Kidney (tissue), 14 donors: ENCODE results near the gene RTP3. TPM values are rescaled to one million over a fixed set of nuclear protein-coding genes. Genes with fewer than 3 reads are reported as not detected.

Experiments used
- DNase-seq, 5 donors: peaks; one replicate each; pipeline ENCODE4 v3.0.0-alpha.2; 2013 to 2020
- FAIRE-seq: peaks from 2 replicates; lab custom pipeline; 2012; peaks lifted over from hg19 to GRCh38; lab: Jason Lieb, UNC
- H3K27ac ChIP-seq, 2 donors: one replicate each; pipeline ENCODE4 v1.7.0; 2013; ENCODE audit warnings: low read depth in 2 of 2, low read length in 2 of 2, inconsistent platforms in 1 of 2
- H3K27me3 ChIP-seq: one replicate; pipeline ENCODE4 v1.7.1; 2013; ENCODE audit warnings: low read length, inconsistent platforms; ENCODE audit not compliant: control insufficient read depth, insufficient read depth
- H3K36me3 ChIP-seq, 3 donors: one replicate each; pipeline versions ENCODE4 v1.7.0 to v1.7.1; 2013; ENCODE audit warnings: low read length in 3 of 3, control low read depth in 1 of 3, inconsistent platforms in 1 of 3; ENCODE audit not compliant: insufficient read depth in 3 of 3, control insufficient read depth in 2 of 3
- H3K4me1 ChIP-seq, 3 donors: one replicate each; pipeline versions ENCODE4 v1.7.0 to v1.7.1; 2013; ENCODE audit warnings: low read length in 3 of 3, inconsistent platforms in 1 of 3, low read depth in 1 of 3; ENCODE audit not compliant: control insufficient read depth in 2 of 3, insufficient read depth in 2 of 3
- H3K4me3 ChIP-seq, 3 donors: one replicate each; pipeline versions ENCODE4 v1.7.0 to v1.8.1; 2013; ENCODE audit warnings: low read length in 3 of 3, control low read depth in 1 of 3, inconsistent platforms in 1 of 3
- H3K9ac ChIP-seq, 3 donors: one replicate each; pipeline versions ENCODE4 v1.7.0 to v1.7.1; 2013; ENCODE audit warnings: low read length in 3 of 3, control low read depth in 1 of 3, inconsistent platforms in 1 of 3
- H3K9me3 ChIP-seq, 3 donors: one replicate each; pipeline versions ENCODE4 v1.7.0 to v1.7.1; 2013; ENCODE audit warnings: low read length in 3 of 3, control low read depth in 1 of 3, inconsistent platforms in 1 of 3; ENCODE audit not compliant: control insufficient read depth in 2 of 3, insufficient read depth in 1 of 3
- CTCF ChIP-seq: IDR thresholded peaks from 3 replicates; pipeline ENCODE4 v1.5.1; 2012; ENCODE audit warnings: mild to moderate bottlenecking, moderate library complexity, borderline replicate concordance; ENCODE audit not compliant: insufficient read depth; ENCODE audit errors: extremely low read depth
- intact Hi-C: fragments of 100-400 bp; cut with DNase I; formaldehyde crosslinking; loops from one replicate; pipeline ENCODE4 v1.11.1; 2022
- polyA plus RNA-seq: library from polyadenylated mRNA; stranded (reverse); fragments of 350-450 nt; fragmentation: Illumina TruSeq; extraction: RNeasy Lipid Tissue Mini Kit (QIAGEN cat#74804); gene quantifications from one replicate; pipeline ENCODE4 v1.2.3, GENCODE V29; 2014; ENCODE audit warnings: low read depth, low replicate concordance; ENCODE audit not compliant: insufficient read depth
- total RNA-seq: library from RNA; stranded (reverse); fragmentation: NEBNext Ultra II Directional; extraction: Animal tissue kit (Norgen Biotek cat#: 25700); gene quantifications from one replicate; pipeline ENCODE4 v1.2.1, GENCODE V29; 2021
- donor health status: control.
- donor health status: control.
- donor health status: control.
- donor health status: control.
- donor health status: control.
- donor health status: DM: yes; HTN: yes; CAD: no.
- donor health status: Normal renal cell carcinoma (clear cell type).

RTP3 gene
- total and polyA plus RNA-seq, 2 donors from 2014 or later = 0.30 TPM; not detected in 1

DNA sequence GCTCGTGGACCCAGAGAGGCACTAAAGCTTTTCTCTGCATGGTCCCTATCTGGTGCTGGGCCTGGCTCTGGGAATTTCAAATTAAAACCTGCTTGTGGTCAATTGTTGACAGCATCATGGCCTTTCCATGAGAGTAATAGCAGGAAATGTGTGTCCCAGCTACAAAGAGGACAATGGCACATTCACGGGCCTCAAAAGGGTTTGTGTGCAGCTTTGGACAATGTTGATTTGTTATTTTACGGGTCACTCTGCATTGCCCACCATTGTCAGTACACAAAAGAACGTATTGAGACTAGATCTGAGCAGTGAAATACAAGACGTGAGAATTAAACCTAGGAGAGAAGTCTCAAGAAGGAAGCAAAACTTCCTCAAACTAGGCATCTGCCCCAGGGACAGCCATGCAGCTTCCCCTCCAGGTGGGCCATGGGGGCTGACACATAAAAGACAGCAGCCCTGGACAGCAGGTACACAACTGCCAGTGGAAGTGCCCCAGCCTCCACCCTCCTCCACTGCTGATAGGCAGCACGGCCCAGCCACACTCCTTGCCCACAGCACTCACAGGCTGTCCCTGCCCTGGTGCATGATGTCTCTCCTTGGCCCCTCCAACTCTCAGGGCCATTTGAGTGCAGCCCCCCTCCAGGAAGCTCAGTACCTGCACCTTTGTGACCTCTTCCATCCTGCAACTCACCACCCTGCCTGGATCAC, 17.1 kb upstream of the RTP3 start:
- Histone ChIP-seq H3K27me3 (peaks cover 2% of the 10 kb centered on the region), H3K36me3 (no peaks in the 10 kb centered on the region), H3K4me1 (peaks cover 0 to 10% (median 9%) of the 10 kb centered on the region in 3 donors), H3K9me3 (no peaks in the 10 kb centered on the region), H3K27ac (no peak overlapping the region), H3K4me3 (no peak overlapping the region), H3K9ac (no peak overlapping the region)
- TF ChIP-seq CTCF = no peak
- DNase-seq (no peak), FAIRE-seq (no peak)
- intact Hi-C loops = no loop called here

DNA sequence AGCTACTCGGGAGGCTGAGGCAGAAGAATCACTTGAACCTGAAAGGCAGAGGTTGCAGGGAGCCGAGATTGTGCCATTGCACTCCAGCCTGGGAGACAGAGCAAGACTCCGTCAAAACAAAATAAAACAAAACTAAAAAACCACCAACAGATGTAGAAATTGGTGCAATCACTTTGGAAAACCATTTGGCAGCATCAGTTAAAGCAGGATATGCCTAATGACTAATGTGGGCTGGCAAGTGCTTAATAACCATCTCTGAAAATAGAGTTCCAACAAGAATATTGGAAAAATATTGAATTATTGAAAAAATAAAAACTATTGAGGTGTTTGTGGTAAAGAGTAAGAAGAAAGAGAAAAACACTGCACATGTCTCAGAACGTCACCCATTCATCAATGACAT, 16.1 kb upstream of the RTP3 start:
- Histone ChIP-seq H3K9ac (no peak overlapping the region), H3K4me1 (peaks cover 0 to 18% (median 10%) of the 10 kb centered on the region in 3 donors), H3K27me3 (peaks cover 2% of the 10 kb centered on the region), H3K9me3 (no peaks in the 10 kb centered on the region), H3K36me3 (no peaks in the 10 kb centered on the region), H3K27ac (no peak overlapping the region), H3K4me3 (no peak overlapping the region)
- intact Hi-C loops = no loop called here
- FAIRE-seq (no peak), DNase-seq (no peak)
- TF ChIP-seq CTCF = no peak

- no peak overlapping the region for H3K27ac ChIP-seq
- H3K4me1 ChIP-seq = peaks cover 0 to 18% (median 10%) of the 10 kb centered on the region in 3 donors
- H3K9me3 ChIP-seq = no peaks in the 10 kb centered on the region
- intact Hi-C loops = no loop called here
- H3K4me3 ChIP-seq = no peak overlapping the region
- no peak for TF ChIP-seq CTCF
- no peaks in the 10 kb centered on the region for H3K36me3 ChIP-seq
- H3K27me3 ChIP-seq = no peaks in the 10 kb centered on the region
- DNase-seq = no peak
- H3K9ac ChIP-seq = no peak overlapping the region
- FAIRE-seq = no peak
Measured at GRCh38 chr3:46482632-46483350, 15.0 kb upstream of the RTP3 start.
